HG03354 (cell line): ENCODE measurements around the gene CCDC9B.
A peak's percentile ranks its signal among the peaks of the same experiment; 100 is the strongest.

Experiments
- ATAC-seq: cut with Tn5 transposase; IDR thresholded peaks from one replicate; pipeline ENCODE4 v1.9.1; 2021; ENCODE audit warnings: mild to moderate bottlenecking; ENCODE audit not compliant: unreplicated experiment, poor library complexity, severe bottlenecking

The CCDC9B gene

DNA sequence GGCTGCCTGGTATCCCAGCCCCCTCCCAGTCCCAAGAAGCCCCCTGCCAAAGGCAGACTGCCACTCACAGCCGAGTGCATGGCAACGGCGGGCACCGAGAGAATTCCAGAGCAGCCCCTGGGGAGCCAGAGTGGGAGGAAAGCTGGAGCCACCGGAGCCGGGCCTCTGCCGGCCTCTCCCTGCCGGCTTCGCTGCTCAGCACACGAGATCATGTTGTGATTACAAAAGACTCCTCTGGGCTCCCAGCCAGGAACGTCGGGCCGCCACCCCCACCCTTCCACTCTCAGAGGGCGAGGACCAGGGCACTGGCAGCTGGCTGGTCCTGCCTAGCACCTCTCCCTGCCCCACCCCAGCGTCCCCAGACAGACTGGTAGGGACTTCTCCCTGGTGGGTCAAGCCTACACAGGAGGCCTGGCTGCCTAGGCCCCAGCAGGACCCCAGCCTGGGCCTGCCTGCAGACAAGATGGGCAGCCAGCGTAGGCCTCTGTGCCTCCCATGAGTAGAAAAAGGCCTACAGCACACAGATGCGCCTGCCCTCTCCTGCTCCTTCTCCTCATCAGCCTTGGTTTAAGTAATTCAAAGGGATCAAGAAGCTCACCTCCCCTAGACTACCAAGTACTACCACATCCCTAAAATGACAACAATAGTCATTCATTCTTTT, at the start of gene CCDC9B:
Gene CCDC9B (minus strand): TSS at position 200 of the 661 bp plus-strand sequence. CDS start 120 bp downstream, at position 80.
- ATAC-seq, result no peak

DNA sequence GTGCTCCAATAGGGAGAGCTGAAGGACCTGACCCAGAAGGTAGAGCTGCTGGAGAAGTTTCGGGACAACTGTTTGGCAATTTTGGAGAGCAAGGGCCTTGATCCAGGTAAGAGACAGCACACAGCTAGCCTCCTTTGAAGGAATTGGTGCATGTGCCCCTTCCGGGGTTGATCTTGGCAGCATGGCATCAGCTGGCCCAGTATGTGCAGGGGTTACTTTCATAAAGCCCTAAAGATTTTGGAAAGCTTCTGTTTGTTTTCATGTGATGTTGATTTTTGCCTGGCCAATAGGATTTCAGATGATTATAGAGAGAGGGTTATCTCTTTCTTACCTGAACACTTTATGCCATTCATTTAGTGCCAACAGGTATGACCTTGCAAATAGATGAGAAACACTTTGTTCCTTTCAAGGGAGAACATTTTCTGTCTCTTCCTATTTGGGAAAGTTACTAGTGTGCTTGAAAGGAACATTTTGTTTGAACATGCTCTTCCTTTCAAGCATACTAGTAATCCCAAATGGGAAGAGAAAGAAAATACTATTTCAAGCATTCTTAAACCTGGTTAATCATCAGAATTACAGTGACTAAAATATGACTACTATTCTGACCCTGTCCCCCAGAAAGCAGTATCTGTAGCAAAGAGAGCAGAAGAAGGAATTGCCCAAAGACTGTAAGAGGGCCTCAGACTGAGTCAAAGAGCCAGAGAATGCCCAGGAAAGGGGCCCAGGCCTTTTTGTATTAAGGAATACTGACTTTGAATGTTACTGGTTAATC, 49.3 kb upstream of the CCDC9B start:
- ATAC-seq, result no peak

DNA sequence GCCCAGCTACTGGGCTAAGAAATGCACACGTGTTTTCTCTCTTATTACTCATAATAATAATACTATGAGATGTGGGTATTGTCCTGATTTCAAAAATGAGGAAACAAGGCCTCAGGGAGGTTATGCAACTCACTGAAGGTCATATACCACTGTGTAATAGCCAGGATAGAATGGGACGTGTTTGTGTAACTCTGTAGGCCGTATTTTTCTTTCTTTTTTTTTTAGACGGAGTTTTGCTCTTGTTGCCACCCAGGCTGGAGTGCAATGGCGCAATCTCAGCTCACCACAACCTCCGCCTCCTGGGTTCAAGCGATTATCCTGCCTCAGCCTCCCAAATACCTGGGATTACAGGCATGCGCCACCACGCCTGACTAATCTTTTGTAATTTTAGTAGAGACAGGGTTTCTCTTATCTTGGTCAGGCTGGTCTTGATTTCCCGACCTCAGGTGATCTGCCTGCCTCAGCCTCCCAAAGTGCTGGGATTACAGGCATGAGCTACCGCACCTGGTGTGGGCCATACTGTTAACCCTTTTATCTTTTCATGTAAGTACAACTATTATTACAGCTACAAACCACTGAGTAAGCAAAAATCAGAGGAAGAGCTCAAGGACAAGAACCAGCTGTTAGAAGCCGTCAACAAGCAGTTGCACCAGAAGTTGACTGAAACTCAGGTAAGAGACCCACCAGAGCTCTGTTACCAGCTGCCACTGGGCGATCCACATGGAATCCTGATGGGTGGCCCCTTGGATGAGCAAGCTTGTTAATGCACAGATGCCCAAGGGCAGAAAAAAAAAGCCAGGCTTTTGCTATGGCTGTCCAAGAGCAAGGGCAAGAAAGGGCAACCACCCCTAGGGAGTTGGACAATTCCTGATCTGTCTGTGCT, 48.4 kb upstream of the CCDC9B start:
- no peak for ATAC-seq

DNA sequence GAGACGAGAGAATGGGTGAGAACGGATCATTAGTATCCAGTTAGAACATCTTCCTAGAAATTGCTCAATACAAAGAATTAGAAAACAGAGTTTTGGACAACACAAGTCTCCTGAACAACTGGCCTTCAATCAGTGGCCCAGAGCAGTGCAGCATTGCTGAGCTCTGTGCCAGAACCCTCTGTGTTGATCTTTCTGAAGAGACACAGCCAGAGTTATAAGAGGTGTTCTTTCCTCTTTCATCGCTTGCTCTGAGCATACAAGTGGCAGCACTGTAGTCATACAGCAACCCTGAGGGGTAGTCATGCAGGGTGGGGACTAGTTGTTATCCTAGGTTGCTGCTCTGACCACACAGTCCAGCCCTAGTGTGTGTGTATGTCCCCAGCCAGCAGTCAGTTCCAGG, 45.7 kb upstream of the CCDC9B start:
- no peak for ATAC-seq

DNA sequence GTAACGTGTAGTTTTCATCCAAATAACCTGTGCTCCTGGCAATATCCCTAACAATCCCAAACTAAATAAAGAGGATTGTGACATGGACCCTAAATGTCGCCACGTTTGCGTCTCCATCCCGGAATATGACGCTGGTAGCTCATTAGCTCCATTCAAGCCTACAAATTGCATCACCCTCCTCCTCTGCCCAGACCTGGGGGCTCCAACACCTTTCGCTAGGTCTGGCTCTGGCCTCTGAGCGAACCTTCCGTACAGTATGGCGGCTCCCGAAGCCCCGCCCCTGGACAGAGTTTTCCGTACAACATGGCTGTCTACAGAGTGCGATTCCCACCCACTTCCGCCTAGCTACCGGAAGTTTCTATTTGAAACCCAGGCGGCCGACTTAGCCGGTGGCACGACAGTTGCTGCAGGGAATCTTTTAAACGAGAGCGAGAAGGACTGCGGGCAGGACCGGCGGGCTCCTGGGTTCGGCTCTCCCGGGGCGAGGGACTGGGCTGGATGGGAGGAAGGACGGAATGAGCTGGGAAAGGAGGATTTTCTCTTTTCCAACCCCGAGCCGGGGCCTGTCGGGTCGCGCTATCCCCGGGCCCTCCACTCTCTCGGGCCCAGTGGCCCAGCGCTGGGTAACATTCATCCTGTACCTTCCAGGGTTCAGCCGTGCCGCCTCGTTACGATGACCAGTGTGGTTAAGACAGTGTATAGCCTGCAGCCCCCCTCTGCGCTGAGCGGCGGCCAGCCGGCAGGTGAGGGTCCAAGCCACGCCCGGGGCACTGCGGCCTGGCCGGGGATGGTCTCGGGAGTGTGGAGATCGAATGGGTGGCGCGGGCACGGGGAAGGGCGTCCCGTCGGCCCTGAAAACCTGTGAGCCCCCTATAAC, 42.1 kb upstream of the CCDC9B start, which contains the start of gene KNSTRN:
Gene KNSTRN (plus strand): TSS at position 142 of the 877 bp plus-strand sequence. CDS start 115 bp downstream, at position 257.
- ATAC-seq, result peak; percentile 93

DNA sequence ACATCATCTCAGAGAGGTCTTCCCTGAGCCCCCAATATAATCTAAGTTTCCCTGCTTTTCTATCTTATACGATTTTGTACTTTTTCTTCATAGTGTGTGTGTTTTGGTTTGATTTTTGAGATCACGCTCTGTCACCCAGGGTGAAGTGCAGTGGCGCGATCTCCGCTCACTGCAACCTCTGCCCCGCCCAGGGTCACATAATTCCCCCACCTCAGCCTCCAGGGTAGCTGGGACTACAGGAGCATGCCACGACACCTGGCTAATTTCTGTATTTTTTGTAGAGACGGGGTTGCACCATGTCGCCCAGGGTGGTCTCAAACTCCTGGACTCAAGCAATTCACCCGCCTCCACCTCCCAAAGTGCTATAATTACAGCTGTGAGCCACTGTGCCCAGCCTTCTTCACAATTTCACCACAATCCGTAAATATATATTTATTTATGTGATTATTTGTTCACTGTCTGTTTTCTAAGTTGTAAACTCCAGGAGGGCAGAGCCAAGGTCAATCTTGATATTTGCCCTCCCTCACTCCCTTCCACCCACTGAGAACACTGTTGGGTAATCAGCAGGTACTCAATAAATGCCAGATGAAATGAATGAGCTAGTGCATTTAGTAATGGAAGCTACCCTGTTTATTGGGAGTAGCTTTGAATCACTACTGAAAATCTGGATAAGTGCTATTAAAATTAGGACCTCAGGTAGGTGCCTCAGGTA, 41.2 kb upstream of the CCDC9B start:
- ATAC-seq, result no peak

DNA sequence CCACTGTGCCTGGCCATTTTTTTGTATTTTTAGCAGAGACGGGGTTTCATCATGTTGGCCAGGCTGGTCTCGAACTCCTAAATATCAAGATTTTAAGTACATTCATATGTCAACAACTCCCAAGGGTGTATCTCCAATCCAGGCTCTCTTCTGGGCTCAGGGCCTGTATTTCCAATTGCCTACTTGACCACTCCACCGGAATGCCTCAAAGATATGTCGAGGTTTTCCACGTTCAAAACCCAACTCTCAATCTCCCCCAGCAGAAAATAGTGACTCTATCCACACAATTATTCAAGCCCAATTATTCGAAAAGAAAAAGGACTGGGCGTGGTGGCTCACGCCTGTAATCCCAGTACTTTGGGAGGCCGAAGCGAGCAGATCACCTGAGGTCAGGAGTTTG, 39.9 kb upstream of the CCDC9B start:
- ATAC-seq, result no peak

DNA sequence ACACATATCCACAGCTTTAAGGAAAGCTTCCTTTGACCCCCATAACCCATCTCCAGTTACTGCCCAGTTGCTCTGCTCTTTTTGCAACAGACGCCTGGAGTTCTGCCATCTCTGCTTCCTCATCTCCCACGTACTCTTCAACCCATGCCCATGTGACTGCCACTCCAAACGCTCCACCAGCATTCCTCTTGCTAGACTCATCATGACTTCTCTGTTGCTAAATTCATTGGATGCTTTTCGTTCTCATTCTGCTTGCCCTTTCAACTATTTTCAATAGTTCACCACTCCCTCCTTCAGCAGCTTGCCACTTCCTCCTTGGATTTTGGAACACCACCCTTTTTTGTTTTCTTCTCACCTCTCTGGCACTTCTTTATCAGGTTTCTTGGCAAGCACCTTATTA, 39.1 kb upstream of the CCDC9B start:
- no peak for ATAC-seq

DNA sequence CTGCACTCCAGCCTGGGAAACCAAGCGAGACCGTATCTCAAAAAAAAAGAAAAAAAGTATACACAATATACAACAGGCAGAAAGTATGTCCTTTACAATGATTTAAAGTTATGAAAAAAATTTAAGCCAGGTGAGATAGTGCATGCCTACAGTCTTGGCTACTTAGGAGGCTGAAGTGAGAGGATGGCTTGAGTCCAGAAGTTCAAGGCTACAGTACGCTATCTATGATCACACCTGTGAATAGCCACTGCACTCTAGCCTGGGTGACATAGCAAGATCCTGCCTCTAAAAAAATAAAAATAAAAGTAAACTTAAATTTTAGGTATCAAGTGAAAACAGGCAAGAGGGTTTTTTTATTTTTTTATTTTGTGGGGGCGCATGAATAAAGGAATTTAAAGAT, 38.6 kb upstream of the CCDC9B start:
- ATAC-seq, result no peak

DNA sequence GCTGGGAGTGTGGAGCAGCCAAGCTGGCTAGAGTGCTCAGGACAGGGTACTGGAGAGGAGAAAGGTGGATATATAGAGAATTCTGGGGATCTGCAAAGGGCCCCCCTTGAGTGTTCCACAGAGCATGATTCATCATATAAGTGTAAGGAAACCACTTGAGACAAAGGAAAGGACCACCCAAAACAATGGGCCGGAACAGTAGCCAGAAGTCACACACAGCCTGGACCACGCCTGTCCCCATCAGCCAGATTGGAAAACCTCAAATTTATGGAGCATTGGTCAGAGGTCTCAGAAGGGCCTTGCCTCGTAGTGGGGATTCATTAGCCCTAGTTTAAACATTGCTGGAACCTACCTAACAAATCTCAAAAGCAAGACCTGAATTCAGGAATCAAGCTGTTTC, 36.9 kb upstream of the CCDC9B start:
- no peak for ATAC-seq

DNA sequence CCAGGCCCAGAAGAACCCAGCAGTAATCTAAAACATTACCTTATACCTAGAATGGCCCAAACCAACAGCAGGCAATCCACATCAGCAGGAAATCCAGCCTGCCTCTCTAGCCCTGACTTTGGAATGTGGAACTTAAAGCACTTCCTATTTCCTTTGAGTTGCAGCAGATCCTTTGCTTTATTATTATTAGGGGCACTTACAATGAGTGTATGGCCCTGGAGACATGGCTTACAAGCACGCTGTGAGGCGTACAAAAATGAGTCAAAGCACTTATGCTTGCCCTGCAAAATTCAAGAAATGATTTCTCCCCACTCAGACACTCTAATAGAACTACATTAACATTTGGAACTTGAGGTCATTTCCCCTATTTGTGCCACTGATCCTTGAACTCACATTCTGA, 32.2 kb upstream of the CCDC9B start:
- ATAC-seq, result no peak

DNA sequence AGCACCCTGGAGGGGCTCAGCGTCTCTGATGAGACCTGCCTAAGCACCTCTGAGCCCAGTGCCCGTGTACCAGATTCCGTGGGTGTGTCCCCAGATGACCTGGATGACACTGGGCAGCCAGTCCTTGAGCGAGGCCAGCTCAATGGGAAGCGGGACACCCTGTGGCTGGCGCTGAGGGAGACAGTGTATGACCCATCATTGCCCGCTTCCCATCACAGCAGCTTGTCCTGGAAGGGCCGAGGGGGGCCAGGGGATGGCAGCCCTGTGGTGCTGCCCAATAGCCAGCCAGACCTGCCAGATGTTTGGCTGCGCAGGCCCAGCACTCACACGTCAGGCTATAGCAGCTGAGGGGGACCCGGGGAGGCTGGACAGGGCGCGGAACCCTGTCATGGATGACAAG, 29.2 kb upstream of the CCDC9B start:
- no peak for ATAC-seq

DNA sequence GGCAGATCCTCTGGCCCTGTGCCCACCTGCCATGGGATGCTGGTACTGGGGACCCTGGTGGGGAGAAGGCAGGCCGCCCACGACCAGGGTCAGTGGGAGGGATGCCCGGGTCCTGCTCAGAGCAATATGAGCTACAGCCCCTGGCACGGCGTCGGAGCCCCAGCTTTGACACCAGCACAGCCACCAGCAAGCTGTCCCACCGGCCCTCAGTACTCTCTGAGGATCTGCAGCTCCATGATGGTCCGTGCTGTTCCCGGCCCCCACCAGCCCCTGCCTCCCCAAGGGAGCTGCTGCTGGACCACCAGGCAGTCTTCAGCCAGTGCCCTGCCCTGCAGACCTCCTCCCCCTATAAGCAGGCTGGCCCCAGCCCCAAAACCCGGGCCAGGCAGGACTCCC, 28.7 kb upstream of the CCDC9B start:
- no peak for ATAC-seq

DNA sequence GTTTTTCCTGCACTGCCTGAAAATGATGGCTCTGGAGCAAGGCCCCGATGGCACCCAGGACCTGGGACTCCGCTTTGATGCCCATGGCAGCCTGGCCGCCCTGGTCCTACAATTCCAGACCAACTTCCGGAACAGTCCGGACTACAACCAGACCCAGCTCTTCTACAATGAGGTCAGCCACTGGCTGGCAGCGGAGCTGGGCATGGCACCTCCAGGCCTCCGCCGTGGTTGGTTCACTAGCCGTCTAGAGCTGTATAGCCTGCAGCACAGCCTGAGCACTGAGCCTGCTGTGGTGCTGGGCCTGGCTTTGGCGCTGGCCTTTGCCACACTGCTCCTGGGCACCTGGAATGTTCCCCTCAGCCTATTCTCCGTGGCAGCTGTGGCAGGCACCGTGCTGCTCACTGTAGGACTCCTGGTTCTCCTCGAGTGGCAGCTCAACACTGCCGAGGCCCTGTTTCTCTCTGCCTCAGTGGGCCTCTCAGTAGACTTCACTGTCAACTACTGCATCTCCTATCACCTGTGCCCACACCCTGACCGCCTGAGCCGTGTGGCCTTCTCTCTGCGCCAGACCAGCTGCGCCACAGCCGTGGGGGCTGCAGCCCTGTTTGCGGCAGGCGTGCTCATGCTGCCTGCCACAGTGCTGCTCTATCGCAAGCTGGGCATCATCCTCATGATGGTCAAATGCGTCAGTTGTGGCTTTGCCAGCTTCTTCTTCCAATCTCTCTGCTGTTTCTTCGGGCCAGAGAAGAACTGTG, 28.2 kb upstream of the CCDC9B start:
- ATAC-seq, result no peak

DNA sequence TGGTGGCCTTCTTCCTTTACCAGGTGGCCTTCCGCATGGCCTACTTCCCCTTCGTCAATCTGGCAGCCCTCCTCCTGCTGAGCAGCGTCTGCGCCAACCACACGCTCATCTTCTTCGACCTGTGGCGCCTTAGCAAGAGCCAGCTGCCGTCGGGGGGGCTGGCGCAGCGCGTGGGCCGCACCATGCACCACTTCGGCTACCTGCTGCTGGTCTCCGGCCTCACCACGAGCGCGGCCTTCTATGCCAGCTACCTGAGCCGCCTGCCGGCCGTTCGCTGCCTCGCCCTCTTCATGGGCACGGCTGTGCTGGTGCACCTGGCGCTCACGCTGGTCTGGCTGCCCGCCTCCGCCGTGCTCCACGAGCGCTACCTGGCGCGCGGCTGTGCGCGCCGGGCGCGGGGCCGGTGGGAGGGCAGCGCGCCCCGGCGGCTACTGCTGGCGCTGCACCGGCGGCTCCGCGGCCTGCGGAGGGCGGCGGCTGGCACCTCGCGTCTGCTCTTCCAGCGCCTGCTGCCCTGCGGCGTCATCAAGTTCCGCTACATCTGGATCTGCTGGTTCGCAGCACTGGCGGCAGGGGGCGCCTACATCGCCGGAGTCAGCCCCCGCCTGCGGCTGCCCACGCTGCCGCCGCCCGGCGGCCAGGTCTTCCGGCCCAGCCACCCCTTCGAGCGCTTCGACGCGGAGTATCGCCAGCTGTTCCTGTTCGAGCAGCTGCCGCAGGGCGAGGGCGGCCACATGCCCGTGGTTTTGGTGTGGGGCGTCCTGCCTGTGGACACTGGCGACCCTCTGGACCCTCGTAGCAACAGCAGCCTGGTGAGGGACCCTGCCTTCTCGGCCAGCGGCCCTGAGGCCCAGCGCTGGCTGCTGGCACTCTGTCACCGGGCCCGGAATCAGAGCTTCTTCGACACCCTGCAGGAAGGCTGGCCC, 27.2 kb upstream of the CCDC9B start:
- peak; percentile 92 for ATAC-seq

DNA sequence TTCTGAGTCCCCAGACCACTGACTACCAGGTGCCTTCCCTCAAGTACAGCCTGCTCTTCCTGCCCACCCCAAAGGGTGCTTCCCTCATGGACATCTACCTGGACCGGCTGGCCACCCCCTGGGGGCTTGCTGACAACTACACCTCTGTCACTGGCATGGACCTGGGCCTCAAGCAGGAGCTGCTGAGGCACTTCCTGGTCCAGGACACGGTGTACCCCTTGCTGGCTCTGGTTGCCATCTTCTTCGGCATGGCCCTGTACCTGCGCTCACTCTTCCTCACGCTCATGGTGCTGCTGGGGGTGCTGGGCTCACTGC, 26.6 kb upstream of the CCDC9B start:
- no peak for ATAC-seq
